Nephron progenitor cell (in vitro differentiated cells): ENCODE results near the gene TMUB1.

Experiments
- DNase-seq: peaks from one replicate; pipeline ENCODE4 v3.0.0; 2021
- H3K27ac Mint-ChIP-seq: 2 replicates; pipeline ENCODE4 v1.8.0; 2021; ENCODE audit warnings: mild to moderate bottlenecking, moderate library complexity, mixed read lengths
- H3K27me3 Mint-ChIP-seq: 2 replicates; pipeline ENCODE4 v1.8.0; 2021; ENCODE audit warnings: mild to moderate bottlenecking, low read depth, mixed read lengths; ENCODE audit not compliant: poor library complexity
- H3K36me3 Mint-ChIP-seq: 2 replicates; pipeline ENCODE4 v1.8.0; 2021; ENCODE audit warnings: low read depth, mixed read lengths
- H3K4me1 Mint-ChIP-seq: 2 replicates; pipeline ENCODE4 v1.8.0; 2021; ENCODE audit warnings: mixed read lengths
- H3K4me3 Mint-ChIP-seq: 2 replicates; pipeline ENCODE4 v1.8.0; 2021; ENCODE audit warnings: mild to moderate bottlenecking, moderate library complexity, mixed read lengths
- H3K9me3 Mint-ChIP-seq: 2 replicates; pipeline ENCODE4 v1.8.0; 2021; ENCODE audit warnings: mild to moderate bottlenecking, moderate library complexity, mixed read lengths
- TF ChIP-seq, protein P1 (sequence below): fragments of 200-600 bp; sonication (generic); IDR thresholded peaks from 2 replicates; pipeline ENCODE4 v1.5.0; 2021; ENCODE audit warnings: antibody characterized with exemption

The TMUB1 gene

DNA sequence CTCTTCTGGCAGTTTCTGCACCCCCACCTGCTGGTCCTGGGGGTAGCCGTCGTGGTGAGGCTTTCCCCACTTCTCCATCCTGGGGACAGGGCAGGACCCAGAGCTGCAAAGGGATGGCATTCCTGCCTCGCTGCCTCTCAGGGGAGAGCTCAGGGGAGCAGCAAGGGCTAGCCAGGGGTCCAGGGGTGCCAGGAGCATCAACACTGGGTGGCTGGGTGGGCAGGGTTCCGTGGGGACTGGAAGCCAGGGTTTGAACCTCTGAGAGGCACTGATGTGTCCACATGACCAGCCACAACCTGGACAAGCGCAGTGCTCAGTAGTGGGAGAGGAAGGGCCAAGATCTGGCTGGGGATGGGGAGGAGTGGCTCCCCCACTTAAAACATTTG is 49.4 kb downstream of the TMUB1 start:
- Mint-ChIP-seq H3K4me1 (peaks cover 9% of the 10 kb centered on the region), H3K4me3 (no peak overlapping the region), H3K27me3 (no peaks in the 10 kb centered on the region), H3K36me3 (no peaks in the 10 kb centered on the region), H3K27ac (no peak overlapping the region), H3K9me3 (no peaks in the 10 kb centered on the region)
- DNase-seq: no peak
- TF ChIP-seq, protein P1, sequence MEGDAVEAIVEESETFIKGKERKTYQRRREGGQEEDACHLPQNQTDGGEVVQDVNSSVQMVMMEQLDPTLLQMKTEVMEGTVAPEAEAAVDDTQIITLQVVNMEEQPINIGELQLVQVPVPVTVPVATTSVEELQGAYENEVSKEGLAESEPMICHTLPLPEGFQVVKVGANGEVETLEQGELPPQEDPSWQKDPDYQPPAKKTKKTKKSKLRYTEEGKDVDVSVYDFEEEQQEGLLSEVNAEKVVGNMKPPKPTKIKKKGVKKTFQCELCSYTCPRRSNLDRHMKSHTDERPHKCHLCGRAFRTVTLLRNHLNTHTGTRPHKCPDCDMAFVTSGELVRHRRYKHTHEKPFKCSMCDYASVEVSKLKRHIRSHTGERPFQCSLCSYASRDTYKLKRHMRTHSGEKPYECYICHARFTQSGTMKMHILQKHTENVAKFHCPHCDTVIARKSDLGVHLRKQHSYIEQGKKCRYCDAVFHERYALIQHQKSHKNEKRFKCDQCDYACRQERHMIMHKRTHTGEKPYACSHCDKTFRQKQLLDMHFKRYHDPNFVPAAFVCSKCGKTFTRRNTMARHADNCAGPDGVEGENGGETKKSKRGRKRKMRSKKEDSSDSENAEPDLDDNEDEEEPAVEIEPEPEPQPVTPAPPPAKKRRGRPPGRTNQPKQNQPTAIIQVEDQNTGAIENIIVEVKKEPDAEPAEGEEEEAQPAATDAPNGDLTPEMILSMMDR: no peak

DNA sequence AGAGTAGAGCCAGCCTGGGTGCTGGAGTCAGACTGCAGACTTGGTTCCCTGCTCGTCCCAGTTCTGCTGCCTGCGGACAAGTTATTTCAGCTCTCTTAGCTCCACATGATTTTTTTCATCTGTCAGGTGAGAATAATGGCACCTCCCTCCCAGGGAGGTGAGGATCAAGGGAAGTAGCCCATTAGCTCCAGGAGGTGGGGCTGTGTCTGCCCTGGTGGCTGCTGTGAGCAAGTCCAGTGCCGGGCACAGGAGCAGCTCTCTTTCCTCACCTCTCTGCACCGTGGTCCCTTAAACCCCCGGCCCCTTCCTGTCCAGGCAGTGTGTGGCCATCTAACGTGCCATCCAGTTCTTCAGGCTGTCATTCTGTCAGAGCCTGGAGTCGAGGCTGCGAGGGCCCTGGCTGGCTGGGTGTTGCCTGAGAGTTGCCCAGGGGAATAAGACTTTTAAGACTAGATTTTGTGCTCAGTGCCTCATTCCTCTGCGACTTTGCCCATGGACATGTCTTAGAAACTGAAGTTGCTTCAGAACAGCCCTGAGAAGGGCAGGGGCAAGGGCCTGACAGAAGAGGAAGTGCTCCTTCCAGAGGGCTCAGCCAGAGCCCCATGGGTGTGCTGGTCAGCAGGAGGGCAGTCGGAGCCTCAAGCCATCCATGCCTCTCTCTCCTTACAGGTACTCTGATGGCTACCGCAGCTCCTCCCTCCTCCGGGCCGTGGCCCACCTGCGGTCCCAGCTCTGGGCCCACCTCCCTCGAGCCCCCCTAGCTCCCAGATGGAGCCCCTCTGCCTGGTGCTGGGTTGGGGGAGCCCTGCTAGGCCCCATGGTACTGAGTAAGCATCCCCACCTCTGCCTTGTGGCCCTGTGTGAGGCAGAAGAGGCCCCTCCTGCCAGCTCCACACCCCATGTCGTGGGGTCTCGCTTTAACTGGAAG is 50.1 kb downstream of the TMUB1 start:
- Mint-ChIP-seq H3K27me3 (no peaks in the 10 kb centered on the region), H3K4me3 (no peak overlapping the region), H3K36me3 (no peaks in the 10 kb centered on the region), H3K27ac (no peak overlapping the region), H3K9me3 (no peaks in the 10 kb centered on the region), H3K4me1 (peaks cover 9% of the 10 kb centered on the region)
- TF ChIP-seq, protein P1: no peak
- no peak for DNase-seq
